Upper lobe of left lung (tissue), 4 donors: Measurements from ENCODE around the gene LRBA.

Experiments
- CTCF ChIP-seq, 6 experiments: fragments of 450-650 bp in 4 of 6; fragments of 200-600 bp in 2 of 6; sonication (generic) in 2 of 6; IDR thresholded peaks; one replicate each; pipeline ENCODE4 v1.5.1; 2016 to 2019; ENCODE audit warnings: antibody characterized with exemption in 6 of 6
- EP300 ChIP-seq, 4 donors: sonication (generic); formaldehyde crosslinking; IDR thresholded peaks; one replicate each; pipeline ENCODE4 v1.5.1; 2017; ENCODE audit warnings: antibody characterized with exemption in 4 of 4, control low read depth in 2 of 4
- POLR2A ChIP-seq, 4 donors: fragments of 450-650 bp; IDR thresholded peaks; one replicate each; pipeline ENCODE4 v1.5.1; 2016 to 2017; ENCODE audit warnings: antibody characterized with exemption in 4 of 4, mild to moderate bottlenecking in 2 of 4

GRCh38 chr4:150591406-150591805 lies 423.7 kb downstream of the LRBA start:
- no peak for TF ChIP-seq POLR2A (IDR thresholded peaks at IDR 0.05)
- no peak for TF ChIP-seq CTCF (IDR thresholded peaks at IDR 0.05)
- TF ChIP-seq EP300 (IDR thresholded peaks at IDR 0.05) = no peak
